ENCODE measurements around the gene EEF2KMT.

DNA sequence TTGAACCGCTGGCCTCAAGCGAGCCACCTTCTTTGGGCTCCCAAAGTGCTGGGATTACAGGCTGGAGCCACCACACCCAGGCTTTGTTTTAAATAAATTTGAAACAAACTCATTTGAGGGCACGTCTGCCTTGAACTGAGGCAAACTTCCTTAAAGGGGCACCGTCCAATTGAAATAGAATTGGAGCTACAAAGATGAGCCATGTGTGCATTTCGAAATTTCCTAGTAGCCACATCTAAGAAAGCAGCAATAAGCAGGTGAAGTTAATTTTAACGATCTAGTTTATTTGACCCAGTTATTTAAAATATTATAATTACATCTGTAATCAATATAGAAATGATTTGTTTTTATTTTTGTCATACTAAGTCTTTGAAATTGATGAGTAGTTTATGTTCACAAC, 31.1 kb downstream of the EEF2KMT start:
- TF ChIP-seq POLR2A (IDR thresholded peaks at IDR 0.05; ENCODE audit: low read depth, low read length) (no peak), POLR2AphosphoS5 (IDR thresholded peaks at IDR 0.05; ENCODE audit: low read depth, low read length) (no peak), TAF1 (IDR thresholded peaks at IDR 0.05; ENCODE audit: low read depth, low read length) (no peak), SPI1 (IDR thresholded peaks at IDR 0.05; ENCODE audit: low read depth, low read length) (no peak), PAX5 (IDR thresholded peaks at IDR 0.05; ENCODE audit: insufficient read depth, low read length, severe bottlenecking) (no peak), POU2F2 (IDR thresholded peaks at IDR 0.05; ENCODE audit: low read depth, low read length) (no peak)

All from GM12891 (cell line).